ENCODE data around the gene S100A7A. TPM values are rescaled to one million over a fixed set of nuclear protein-coding genes. Genes with fewer than 3 reads are reported as not detected.

S100A7A gene
- total RNA-seq, 2 donors from 2014 or later, result not detected

GRCh38 chr1:153430166-153430553, 13.8 kb downstream of the S100A7A start:
- no peaks in the 10 kb centered on the region for H3K36me3 ChIP-seq (replicated peaks in 1 of 2; ENCODE audit: insufficient read depth in 1 of 2, low read depth in 2 of 2)
- TF ChIP-seq CTCF (IDR thresholded peaks at IDR 0.05) (no peak), POLR2A (IDR thresholded peaks at IDR 0.05) (no peak)
- 65% methylated on average over 2 of the region's 2 CpGs; no CpG with 5 or more reads in 1 of the 2 donors for WGBS, 2 donors
- DNase-seq (no peak), ATAC-seq (no peak)
- H3K4me1 ChIP-seq, result no peaks in the 10 kb centered on the region
- no peaks in the 10 kb centered on the region for H3K9me3 ChIP-seq
- no peak overlapping the region for H3K4me3 ChIP-seq
- intact Hi-C loops (cut with DNase I), result no loop called here
- H3K27me3 ChIP-seq, result no peaks in the 10 kb centered on the region
- H3K27ac ChIP-seq, result no peak overlapping the region

DNA sequence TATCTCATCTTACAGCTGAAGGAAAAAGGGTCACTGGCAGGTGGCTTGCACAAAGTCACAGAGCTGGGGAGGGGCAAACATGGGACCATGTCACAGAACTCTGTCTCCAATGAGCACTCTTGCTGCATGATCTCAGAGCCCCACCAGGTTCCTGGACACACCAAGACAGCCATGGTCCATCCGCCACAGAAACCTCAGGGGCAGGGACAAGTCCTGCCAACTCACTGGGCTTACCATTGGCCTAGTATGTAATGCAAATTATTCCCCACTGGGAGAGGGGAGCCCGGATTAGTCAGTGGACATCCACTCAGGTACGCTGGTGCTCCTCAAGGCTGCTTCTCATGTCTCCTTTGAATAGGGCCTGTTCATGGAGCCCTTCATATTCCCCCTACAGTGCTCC, 14.2 kb downstream of the S100A7A start:
- H3K4me1 ChIP-seq, result no peaks in the 10 kb centered on the region
- H3K27ac ChIP-seq, result no peak overlapping the region
- no peak for ATAC-seq
- no peak for DNase-seq
- WGBS, 2 donors, result 59 to 74% methylated on average over 3 of the region's 3 CpGs
- no peaks in the 10 kb centered on the region for H3K27me3 ChIP-seq
- no peak for TF ChIP-seq POLR2A (IDR thresholded peaks at IDR 0.05)
- TF ChIP-seq CTCF (IDR thresholded peaks at IDR 0.05), result no peak
- H3K9me3 ChIP-seq, result no peaks in the 10 kb centered on the region
- intact Hi-C loops (cut with DNase I), result no loop called here
- no peak overlapping the region for H3K4me3 ChIP-seq
- no peaks in the 10 kb centered on the region for H3K36me3 ChIP-seq (replicated peaks in 1 of 2; ENCODE audit: insufficient read depth in 1 of 2, low read depth in 2 of 2)

GRCh38 chr1:153431002-153431401, 14.7 kb downstream of the S100A7A start:
- TF ChIP-seq CTCF (IDR thresholded peaks at IDR 0.05), result no peak
- TF ChIP-seq POLR2A (IDR thresholded peaks at IDR 0.05), result no peak

DNA sequence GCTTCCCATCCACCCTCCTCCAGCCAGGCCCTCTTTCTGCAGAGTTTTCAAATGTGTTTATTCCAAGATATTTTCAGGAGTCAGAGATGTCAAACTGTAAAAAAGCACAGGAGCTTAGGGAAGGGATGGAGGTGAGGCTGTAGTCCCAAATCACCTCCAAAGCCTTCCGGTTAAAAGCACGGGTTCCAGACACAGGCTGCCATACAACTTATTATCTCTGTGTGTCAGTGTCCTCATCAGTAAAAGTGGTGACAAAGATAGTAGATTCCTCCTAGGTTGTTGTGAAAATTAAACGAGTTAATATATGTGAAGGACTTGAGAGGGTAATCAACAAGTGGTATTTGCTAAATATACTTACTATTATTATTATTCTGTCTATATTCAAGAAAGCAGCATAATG, 15.1 kb downstream of the S100A7A start:
- DNase-seq (no peak), ATAC-seq (no peak)
- Histone ChIP-seq H3K4me3 (no peak overlapping the region), H3K27ac (no peak overlapping the region), H3K9me3 (no peaks in the 10 kb centered on the region), H3K4me1 (no peaks in the 10 kb centered on the region), H3K27me3 (no peaks in the 10 kb centered on the region), H3K36me3 (replicated peaks in 1 of 2; ENCODE audit: insufficient read depth in 1 of 2, low read depth in 2 of 2) (no peaks in the 10 kb centered on the region)
- TF ChIP-seq POLR2A (IDR thresholded peaks at IDR 0.05) (no peak), CTCF (IDR thresholded peaks at IDR 0.05) (no peak)
- 54 to 55% methylated on average over 3 of the region's 3 CpGs for WGBS, 2 donors
- intact Hi-C loops (cut with DNase I), result no loop called here

More at GRCh38 chr1:153431002-153431401, 14.7 kb downstream of the S100A7A start:
- Histone ChIP-seq H3K4me3 (no peak overlapping the region), H3K36me3 (replicated peaks in 1 of 2; ENCODE audit: insufficient read depth in 1 of 2, low read depth in 2 of 2) (no peaks in the 10 kb centered on the region), H3K27me3 (no peaks in the 10 kb centered on the region), H3K9me3 (no peaks in the 10 kb centered on the region), H3K27ac (no peak overlapping the region), H3K4me1 (no peaks in the 10 kb centered on the region)
- DNase-seq, result no peak
- 65 to 73% methylated on average over 17 of the region's 17 CpGs for WGBS, 2 donors
- ATAC-seq, result no peak
- intact Hi-C loops (cut with DNase I), result no loop called here

DNA sequence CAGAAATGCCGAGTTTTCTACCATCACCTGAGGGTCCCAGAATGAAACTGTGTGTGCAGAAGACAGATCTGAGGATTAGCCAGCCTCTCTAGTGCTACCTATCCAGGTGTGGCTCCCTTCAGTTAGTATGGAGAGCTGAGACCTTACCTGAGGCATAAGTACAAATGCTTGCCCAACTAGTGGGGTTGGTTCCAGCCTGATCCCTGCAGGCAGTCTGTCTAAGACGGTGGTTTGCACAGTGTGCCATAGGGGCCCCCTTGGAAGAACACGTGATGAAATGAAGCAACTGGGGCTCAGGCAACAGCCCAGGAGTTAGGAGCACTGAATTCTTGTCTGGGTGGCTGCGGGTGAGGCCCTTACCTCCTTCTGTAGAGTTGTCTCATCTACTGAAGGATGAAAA, 15.6 kb downstream of the S100A7A start:
- ATAC-seq (no peak), DNase-seq (no peak)
- no peaks in the 10 kb centered on the region for H3K27me3 ChIP-seq

More for the DNA sequence above, 15.6 kb downstream of the S100A7A start:
- Histone ChIP-seq H3K27ac (no peak overlapping the region), H3K4me1 (no peaks in the 10 kb centered on the region), H3K4me3 (no peak overlapping the region), H3K9me3 (no peaks in the 10 kb centered on the region), H3K36me3 (replicated peaks in 1 of 2; ENCODE audit: insufficient read depth in 1 of 2, low read depth in 2 of 2) (no peaks in the 10 kb centered on the region)
- WGBS, 2 donors, result 44 to 61% methylated on average over 3 to 4 of the region's 4 CpGs
- no peak for TF ChIP-seq CTCF (IDR thresholded peaks at IDR 0.05)
- no peak for TF ChIP-seq POLR2A (IDR thresholded peaks at IDR 0.05)
- intact Hi-C loops (cut with DNase I), result no loop called here

Measured in body of pancreas (tissue), 4 donors.